HepG2 (cell line): ENCODE measurements around the gene TSPAN7. TPM values are rescaled to one million over a fixed set of nuclear protein-coding genes. Genes with fewer than 3 reads are reported as not detected.

ENCODE experiments used
- CEBPG ChIP-seq: IDR thresholded peaks from 2 replicates; pipeline ENCODE4 v1.6.1; 2016
- ELF3 ChIP-seq: IDR thresholded peaks from 2 replicates; pipeline ENCODE4 v1.6.1; 2016; ENCODE audit warnings: missing genetic modification reagents, missing compliant biosample characterization
- FOXA3 ChIP-seq: IDR thresholded peaks from 2 replicates; pipeline ENCODE4 v1.6.1; 2016; ENCODE audit warnings: missing genetic modification reagents, missing compliant biosample characterization
- FOXO1 ChIP-seq: sonication (generic); formaldehyde crosslinking; IDR thresholded peaks from 2 replicates; pipeline ENCODE4 v1.4.0; 2020; ENCODE audit warnings: missing genetic modification reagents
- HMG20A ChIP-seq: IDR thresholded peaks from 2 replicates; pipeline ENCODE4 v1.6.1; 2016; ENCODE audit warnings: borderline replicate concordance
- HNF4A ChIP-seq: sonication (generic); formaldehyde crosslinking; IDR thresholded peaks from 2 replicates; pipeline ENCODE4 v1.4.0; 2020; ENCODE audit warnings: missing genetic modification reagents
- MED1 ChIP-seq: sonication (generic); formaldehyde crosslinking; IDR thresholded peaks from 2 replicates; pipeline ENCODE4 v1.4.0; 2020; ENCODE audit warnings: missing genetic modification reagents
- MEF2D ChIP-seq: sonication (generic); formaldehyde crosslinking; IDR thresholded peaks from 2 replicates; pipeline ENCODE4 v1.5.1; 2020; ENCODE audit warnings: mild to moderate bottlenecking, missing genetic modification reagents
- POLR2AphosphoS2 ChIP-seq: IDR thresholded peaks from 2 replicates; pipeline ENCODE4 v1.6.1; 2011; ENCODE audit warnings: low read depth, low read length, improper control_type of control experiment
- RFX1 ChIP-seq: fragments of 450-650 bp; IDR thresholded peaks from 2 replicates; pipeline ENCODE4 v1.6.1; 2017
- SOX13 ChIP-seq, 3 experiments: fragments of 450-650 bp in 1 of 3; sonication (generic) in 1 of 3; formaldehyde crosslinking in 1 of 3; IDR thresholded peaks in 2 of 3; conservative IDR thresholded peaks in 1 of 3; 2 replicates each; pipeline versions ENCODE4 v1.5.0 to v1.6.1; 2016 to 2020; ENCODE audit warnings: antibody characterized with exemption in 1 of 3, mild to moderate bottlenecking in 1 of 3, missing compliant biosample characterization in 1 of 3, missing genetic modification reagents in 1 of 3, moderate library complexity in 1 of 3
- SP2 ChIP-seq: sonication (generic); formaldehyde crosslinking; IDR thresholded peaks from 2 replicates; pipeline ENCODE4 v1.5.1; 2020; ENCODE audit warnings: mild to moderate bottlenecking, missing genetic modification reagents
- TCF7 ChIP-seq: sonication (generic); IDR thresholded peaks from 2 replicates; pipeline ENCODE4 v1.6.1; 2016; ENCODE audit warnings: antibody characterized with exemption, low read depth
- YY1 ChIP-seq: IDR thresholded peaks from 2 replicates; pipeline ENCODE4 v1.6.1; 2011; ENCODE audit warnings: low read length, low read depth, moderate library complexity, mild to moderate bottlenecking; ENCODE audit not compliant: insufficient read depth, insufficient replicate concordance
- ZNF331 ChIP-seq: sonication (generic); formaldehyde crosslinking; IDR thresholded peaks from 2 replicates; pipeline ENCODE4 v1.4.0; 2020; ENCODE audit warnings: missing genetic modification reagents
- ZSCAN21 ChIP-seq: sonication (generic); formaldehyde crosslinking; IDR thresholded peaks from 2 replicates; pipeline ENCODE4 v1.8.0; 2022; ENCODE audit warnings: mild to moderate bottlenecking, missing genetic modification reagents, moderate library complexity, borderline replicate concordance
- polyA plus RNA-seq, 8 experiments: library from polyadenylated mRNA; depleted of rRNA in 3 of 8; stranded (reverse) in 7 of 8; unstranded in 1 of 8; fragments of >200 nt; fragmentation: Illumina TruSeq in 4 of 8; extraction: Trizol in 4 of 8; gene quantifications; 2 replicates each; pipeline versions ENCODE4 v1.2.1 to v1.2.3, GENCODE V29; 2011 to 2016; ENCODE audit warnings: low read depth in 4 of 8, missing spikeins in 1 of 8, mixed read lengths in 1 of 8; ENCODE audit not compliant: insufficient read depth in 1 of 8
- total RNA-seq, 5 experiments: library from RNA; depleted of rRNA; stranded (reverse); fragments of >200 nt; fragmentation: Illumina TruSeq; extraction: Trizol; gene quantifications; 2 replicates each; pipeline ENCODE4 v1.2.3, GENCODE V29; 2016; ENCODE audit warnings: low read depth in 1 of 5
- TF ChIP-seq, protein P1 (sequence below): sonication (generic); formaldehyde crosslinking; IDR thresholded peaks from 2 replicates; pipeline ENCODE4 v1.5.1; 2020; ENCODE audit warnings: mild to moderate bottlenecking, missing genetic modification reagents
- TF ChIP-seq, protein P2 (sequence below): sonication (generic); formaldehyde crosslinking; IDR thresholded peaks from 2 replicates; pipeline ENCODE4 v1.4.0; 2020; ENCODE audit warnings: mild to moderate bottlenecking, missing genetic modification reagents
- TF ChIP-seq, protein P3 (sequence below): sonication (generic); formaldehyde crosslinking; IDR thresholded peaks from 2 replicates; pipeline ENCODE4 v1.4.0; 2020; ENCODE audit warnings: missing genetic modification reagents
- TF ChIP-seq, protein P4 (sequence below): sonication (generic); formaldehyde crosslinking; IDR thresholded peaks from 2 replicates; pipeline ENCODE4 v1.8.1; 2023; ENCODE audit warnings: mild to moderate bottlenecking, moderate library complexity, missing genetic modification reagents
- TF ChIP-seq, protein P5 (sequence below): sonication (generic); formaldehyde crosslinking; IDR thresholded peaks from 2 replicates; pipeline ENCODE4 v1.5.1; 2020; ENCODE audit warnings: missing genetic modification reagents, mild to moderate bottlenecking, borderline replicate concordance

The TSPAN7 gene
- total and polyA plus RNA-seq, 2 of the 13 experiments (the other 11 are each of a cell fraction or from before 2014, with no cell fraction given), result 21.4 to 47.1 TPM

DNA sequence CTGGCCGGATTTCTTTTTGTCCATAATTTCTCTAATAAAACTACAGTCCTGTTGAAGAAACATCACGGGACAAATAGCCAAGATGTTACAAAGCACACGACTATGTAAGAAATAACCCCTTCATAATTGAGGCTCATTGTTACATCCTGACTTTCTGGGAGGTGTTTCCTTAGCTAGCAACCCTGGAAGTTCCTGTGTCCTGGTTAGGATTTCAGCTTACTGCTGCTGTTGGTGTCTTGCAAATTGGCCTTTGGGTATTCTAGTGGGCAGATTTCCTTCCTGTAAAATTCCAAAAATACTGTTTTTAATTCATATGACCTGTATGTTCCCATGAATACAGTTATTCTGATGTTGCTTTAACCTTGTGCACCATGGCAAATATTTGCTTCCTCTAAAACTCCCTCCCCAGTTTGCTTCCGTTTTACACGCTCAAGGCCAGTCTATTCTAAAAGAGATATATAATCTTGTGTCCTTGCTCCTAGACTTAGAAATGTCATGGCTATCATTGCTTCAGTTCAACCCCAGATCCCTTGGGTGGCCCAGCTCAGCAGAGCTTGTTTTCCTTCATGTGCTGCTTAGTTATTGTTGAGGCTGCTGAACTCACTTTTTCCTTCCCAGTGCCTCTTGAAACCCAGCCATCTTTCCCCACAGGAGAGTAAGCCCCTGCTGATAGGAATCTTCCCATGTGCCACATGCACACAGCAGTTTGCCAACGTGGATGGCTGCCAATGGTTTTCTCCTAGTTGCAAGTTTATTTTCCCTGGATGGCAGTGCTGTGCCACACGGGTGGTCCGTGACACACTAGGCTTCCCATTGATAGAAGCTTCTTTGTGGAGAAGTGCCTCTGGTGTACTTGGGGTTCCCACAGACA, 75.8 kb downstream of the TSPAN7 start (continued):
- TF ChIP-seq, protein P1, sequence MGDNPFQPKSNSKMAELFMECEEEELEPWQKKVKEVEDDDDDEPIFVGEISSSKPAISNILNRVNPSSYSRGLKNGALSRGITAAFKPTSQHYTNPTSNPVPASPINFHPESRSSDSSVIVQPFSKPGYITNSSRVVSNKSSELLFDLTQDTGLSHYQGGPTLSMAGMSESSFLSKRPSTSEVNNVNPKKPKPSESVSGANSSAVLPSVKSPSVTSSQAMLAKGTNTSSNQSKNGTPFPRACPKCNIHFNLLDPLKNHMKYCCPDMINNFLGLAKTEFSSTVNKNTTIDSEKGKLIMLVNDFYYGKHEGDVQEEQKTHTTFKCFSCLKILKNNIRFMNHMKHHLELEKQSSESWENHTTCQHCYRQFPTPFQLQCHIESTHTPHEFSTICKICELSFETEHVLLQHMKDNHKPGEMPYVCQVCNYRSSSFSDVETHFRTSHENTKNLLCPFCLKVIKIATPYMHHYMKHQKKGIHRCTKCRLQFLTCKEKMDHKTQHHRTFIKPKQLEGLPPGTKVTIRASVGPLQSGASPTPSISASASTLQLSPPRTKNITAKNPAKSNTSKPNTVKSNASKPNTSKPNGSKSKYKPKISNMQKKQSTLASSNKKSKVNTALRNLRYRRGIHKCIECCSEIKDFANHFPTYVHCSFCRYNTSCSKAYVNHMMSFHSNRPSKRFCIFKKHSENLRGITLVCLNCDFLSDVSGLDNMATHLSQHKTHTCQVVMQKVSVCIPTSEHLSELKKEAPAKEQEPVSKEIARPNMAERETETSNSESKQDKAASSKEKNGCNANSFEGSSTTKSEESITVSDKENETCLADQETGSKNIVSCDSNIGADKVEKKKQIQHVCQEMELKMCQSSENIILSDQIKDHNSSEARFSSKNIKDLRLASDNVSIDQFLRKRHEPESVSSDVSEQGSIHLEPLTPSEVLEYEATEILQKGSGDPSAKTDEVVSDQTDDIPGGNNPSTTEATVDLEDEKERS (CRISPR knock-in tag), result no peak
- TF ChIP-seq SP2 (CRISPR knock-in tag) (no peak), HMG20A (CRISPR knock-in tag) (peak; percentile 41; the same call in 1 of the 2 replicates), ZSCAN21 (CRISPR knock-in tag) (no peak), CEBPG (CRISPR knock-in tag) (0 out of 2 replicates have a peak, but pooled peaks have one; percentile 23), YY1 (no peak), FOXO1 (peak; percentile 66; the same call in 1 of the 2 replicates), MED1 (CRISPR knock-in tag) (peak; percentile 90), FOXA3 (CRISPR knock-in tag) (peak; percentile 69), TCF7 (peak; percentile 33; the same call in 1 of the 2 replicates), RFX1 (no peak), ELF3 (peak; percentile 80; the same call in 1 of the 2 replicates), ZNF331 (0 out of 2 replicates have a peak, but pooled peaks have one; percentile 31), MEF2D (0 out of 2 replicates have a peak, but pooled peaks have one; percentile 46), HNF4A (CRISPR knock-in tag) (peak; percentile 47), POLR2AphosphoS2 (no peak), SOX13 (IDR thresholded peaks at IDR 0.05) (no peak), SOX13 (CRISPR knock-in tag; conservative IDR thresholded peaks at IDR 0.05 in 1 of 2, IDR thresholded peaks at IDR 0.05 in 1 of 2) (peak in 1 of 2 experiments; percentile 59; a peak in 1 of 4 replicates)
- TF ChIP-seq, protein P2, sequence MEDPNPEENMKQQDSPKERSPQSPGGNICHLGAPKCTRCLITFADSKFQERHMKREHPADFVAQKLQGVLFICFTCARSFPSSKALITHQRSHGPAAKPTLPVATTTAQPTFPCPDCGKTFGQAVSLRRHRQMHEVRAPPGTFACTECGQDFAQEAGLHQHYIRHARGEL (CRISPR knock-in tag), result no peak
- TF ChIP-seq, protein P3, sequence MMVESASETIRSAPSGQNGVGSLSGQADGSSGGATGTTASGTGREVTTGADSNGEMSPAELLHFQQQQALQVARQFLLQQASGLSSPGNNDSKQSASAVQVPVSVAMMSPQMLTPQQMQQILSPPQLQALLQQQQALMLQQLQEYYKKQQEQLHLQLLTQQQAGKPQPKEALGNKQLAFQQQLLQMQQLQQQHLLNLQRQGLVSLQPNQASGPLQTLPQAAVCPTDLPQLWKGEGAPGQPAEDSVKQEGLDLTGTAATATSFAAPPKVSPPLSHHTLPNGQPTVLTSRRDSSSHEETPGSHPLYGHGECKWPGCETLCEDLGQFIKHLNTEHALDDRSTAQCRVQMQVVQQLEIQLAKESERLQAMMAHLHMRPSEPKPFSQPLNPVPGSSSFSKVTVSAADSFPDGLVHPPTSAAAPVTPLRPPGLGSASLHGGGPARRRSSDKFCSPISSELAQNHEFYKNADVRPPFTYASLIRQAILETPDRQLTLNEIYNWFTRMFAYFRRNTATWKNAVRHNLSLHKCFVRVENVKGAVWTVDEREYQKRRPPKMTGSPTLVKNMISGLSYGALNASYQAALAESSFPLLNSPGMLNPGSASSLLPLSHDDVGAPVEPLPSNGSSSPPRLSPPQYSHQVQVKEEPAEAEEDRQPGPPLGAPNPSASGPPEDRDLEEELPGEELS (CRISPR knock-in tag), result peak; percentile 60; the same call in 1 of the 2 replicates
- TF ChIP-seq, protein P4, sequence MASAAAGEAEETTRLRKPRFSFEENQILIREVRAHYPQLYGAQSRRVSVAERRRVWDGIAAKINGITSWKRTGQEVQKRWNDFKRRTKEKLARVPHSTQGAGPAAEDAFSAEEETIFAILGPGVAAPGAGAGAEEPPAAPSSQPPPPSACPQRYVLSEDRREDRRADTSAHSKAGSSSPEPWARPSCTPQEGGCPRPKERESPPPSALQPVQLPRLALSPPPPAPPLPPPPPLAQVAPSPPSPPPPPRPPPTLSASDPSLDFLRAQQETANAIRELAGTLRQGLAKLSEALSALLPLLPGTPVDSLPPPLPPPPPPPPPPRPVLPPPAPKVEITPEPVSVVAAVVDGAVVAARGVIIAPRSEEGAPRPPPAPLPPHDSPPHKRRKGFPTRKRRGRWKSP, result no peak
- TF ChIP-seq, protein P5, sequence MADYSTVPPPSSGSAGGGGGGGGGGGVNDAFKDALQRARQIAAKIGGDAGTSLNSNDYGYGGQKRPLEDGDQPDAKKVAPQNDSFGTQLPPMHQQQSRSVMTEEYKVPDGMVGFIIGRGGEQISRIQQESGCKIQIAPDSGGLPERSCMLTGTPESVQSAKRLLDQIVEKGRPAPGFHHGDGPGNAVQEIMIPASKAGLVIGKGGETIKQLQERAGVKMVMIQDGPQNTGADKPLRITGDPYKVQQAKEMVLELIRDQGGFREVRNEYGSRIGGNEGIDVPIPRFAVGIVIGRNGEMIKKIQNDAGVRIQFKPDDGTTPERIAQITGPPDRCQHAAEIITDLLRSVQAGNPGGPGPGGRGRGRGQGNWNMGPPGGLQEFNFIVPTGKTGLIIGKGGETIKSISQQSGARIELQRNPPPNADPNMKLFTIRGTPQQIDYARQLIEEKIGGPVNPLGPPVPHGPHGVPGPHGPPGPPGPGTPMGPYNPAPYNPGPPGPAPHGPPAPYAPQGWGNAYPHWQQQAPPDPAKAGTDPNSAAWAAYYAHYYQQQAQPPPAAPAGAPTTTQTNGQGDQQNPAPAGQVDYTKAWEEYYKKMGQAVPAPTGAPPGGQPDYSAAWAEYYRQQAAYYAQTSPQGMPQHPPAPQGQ (CRISPR knock-in tag), result no peak
